HG03135 (cell line): Measurements from ENCODE around the gene EDC3.

Experiments
- ATAC-seq: cut with Tn5 transposase; IDR thresholded peaks from one replicate; pipeline ENCODE4 v1.9.1; 2021; ENCODE audit warnings: mild to moderate bottlenecking, moderate library complexity; ENCODE audit not compliant: unreplicated experiment

EDC3 gene

DNA sequence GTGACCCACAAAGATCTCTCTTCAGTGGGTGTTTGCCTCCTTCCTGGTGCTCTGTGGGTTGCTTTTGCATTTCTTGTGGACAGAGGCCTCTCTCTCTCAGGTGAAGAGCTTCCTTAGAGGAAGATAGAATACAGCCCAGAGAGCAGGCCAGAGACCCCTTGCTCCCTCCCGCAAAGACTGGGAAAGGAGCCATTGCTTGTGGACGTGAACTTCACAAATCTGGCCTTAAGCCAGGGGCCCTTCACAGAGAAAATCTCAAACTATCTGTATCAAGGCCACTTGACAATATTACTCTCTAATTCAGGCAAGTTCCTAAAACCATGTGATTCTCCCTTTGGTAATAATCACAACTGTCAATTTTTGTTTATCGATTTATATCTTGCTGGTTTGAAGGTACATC is 110.6 kb downstream of the EDC3 start:
- ATAC-seq, result no peak

DNA sequence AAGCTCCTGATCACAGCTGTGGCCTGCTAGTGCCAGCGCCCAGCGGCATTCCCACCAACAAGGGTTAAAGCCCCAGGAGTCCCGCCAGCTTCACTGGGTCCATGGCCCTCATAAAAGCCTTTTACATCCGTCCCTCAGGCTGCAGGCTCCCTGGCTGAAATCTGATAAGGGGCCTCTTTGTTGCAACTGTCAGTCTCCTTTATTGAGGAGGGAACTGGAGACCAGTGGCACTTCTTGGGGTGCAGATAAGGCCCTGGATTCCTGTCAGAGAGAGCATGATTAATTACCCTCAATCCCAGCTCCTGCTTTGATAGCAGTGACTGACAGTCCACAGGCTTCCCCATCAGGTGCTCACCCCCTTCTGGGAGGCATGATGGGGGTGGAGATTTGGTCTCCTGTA is 111.0 kb downstream of the EDC3 start:
- no peak for ATAC-seq

DNA sequence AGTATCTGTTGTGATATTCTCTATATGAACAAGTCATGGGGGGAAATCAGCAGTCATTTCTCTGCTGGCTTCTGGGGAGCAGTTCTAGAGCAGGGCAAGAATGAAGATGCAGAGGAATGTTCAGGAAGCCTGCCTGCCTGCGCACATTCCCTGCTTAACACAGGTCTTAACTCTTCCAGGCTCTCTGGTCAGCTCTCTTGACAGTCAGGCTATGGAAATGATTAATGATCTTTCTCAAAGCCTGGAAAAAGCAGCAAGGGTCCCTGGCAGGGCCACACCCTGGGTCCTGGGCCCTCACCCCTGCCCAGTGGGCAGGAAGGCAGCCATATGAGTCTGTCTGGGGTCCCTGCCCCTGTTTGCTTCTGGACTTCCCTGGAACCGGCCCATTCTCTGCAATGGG is 111.6 kb downstream of the EDC3 start:
- ATAC-seq, result no peak
